HG02981 (cell line): ENCODE measurements around the gene GRK4.

Source experiments
- ATAC-seq: cut with Tn5 transposase; IDR thresholded peaks from one replicate; pipeline ENCODE4 v1.9.1; 2021; ENCODE audit warnings: mild to moderate bottlenecking, moderate library complexity; ENCODE audit not compliant: unreplicated experiment

Gene GRK4

GRCh38 chr4:3010998-3011397, 47.6 kb downstream of the GRK4 start:
- no peak for ATAC-seq

GRCh38 chr4:3011456-3012220, 48.3 kb downstream of the GRK4 start:
- no peak for ATAC-seq

GRCh38 chr4:3013323-3013722, 50.0 kb downstream of the GRK4 start:
- ATAC-seq, result no peak

GRCh38 chr4:3013839-3014350, 50.5 kb downstream of the GRK4 start:
- ATAC-seq, result no peak

- no peak for ATAC-seq
Measured at GRCh38 chr4:3016961-3017360, 53.6 kb downstream of the GRK4 start.

DNA sequence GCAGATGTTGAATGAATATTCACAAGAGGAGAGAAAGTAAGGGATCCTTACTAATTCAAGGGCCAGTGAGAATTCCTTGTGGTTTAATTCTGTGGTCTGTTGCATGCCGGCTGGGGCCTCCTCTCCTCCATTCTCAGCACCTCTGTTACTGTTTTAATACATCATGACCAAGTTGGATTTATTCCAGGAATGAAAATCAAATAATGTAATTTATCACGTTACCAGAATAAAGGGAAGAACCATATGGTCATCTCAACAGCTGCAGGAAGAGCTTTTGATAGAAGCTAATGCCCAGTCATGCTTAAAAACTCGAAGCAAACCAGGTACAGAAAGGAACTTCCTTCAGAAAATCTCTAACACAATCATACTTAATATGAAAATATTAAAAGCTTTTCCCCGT, 54.1 kb downstream of the GRK4 start:
- no peak for ATAC-seq

- no peak for ATAC-seq
Measured at GRCh38 chr4:3019145-3019846, 55.9 kb downstream of the GRK4 start.

GRCh38 chr4:3021127-3021526, 57.8 kb downstream of the GRK4 start:
- no peak for ATAC-seq

DNA sequence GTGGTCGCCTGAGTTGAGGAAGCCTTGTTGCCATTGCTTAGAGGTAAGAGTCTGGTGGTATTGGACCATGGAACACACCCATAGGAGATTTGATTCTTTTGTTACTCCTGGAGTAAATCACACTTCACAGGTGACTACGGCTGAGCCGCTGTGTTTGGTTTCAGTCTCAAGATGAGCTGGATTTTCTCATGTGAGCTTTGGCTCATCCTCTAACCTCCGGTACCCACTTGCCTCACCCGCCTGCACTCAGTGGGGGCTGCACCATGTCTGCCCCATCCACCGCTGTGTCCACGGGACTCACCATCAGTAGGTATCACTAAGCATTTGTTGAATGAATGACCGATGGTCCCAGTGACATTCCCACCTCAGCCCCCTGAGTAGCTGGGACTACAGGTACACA, 58.3 kb downstream of the GRK4 start:
- ATAC-seq, result no peak

DNA sequence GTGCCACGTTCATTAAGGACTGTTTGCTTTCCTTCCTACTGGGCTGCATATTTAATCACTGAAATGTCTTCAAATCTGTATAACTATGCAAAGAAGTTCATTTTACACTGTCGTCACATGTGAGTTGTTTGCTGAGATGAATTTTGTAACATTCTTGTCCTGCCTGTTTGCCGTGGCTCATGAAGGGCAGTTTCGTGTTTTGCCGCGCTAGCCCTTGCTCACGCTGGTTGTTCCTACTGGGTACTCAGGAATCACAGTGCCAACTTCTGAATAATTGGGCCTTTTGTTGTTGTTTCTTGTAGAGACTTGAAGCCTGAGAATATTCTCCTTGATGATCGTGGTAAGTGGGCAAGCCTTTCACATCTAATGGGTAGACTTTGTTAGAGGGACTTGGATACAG, 58.7 kb downstream of the GRK4 start:
- no peak for ATAC-seq

GRCh38 chr4:3022651-3023050, 59.3 kb downstream of the GRK4 start:
- no peak for ATAC-seq

GRCh38 chr4:3025881-3026280, 62.5 kb downstream of the GRK4 start:
- no peak for ATAC-seq

GRCh38 chr4:3026540-3026939, 63.2 kb downstream of the GRK4 start:
- ATAC-seq, result no peak

GRCh38 chr4:3029464-3029863, 66.1 kb downstream of the GRK4 start:
- no peak for ATAC-seq

GRCh38 chr4:3030566-3031356, 67.4 kb downstream of the GRK4 start:
- no peak for ATAC-seq

DNA sequence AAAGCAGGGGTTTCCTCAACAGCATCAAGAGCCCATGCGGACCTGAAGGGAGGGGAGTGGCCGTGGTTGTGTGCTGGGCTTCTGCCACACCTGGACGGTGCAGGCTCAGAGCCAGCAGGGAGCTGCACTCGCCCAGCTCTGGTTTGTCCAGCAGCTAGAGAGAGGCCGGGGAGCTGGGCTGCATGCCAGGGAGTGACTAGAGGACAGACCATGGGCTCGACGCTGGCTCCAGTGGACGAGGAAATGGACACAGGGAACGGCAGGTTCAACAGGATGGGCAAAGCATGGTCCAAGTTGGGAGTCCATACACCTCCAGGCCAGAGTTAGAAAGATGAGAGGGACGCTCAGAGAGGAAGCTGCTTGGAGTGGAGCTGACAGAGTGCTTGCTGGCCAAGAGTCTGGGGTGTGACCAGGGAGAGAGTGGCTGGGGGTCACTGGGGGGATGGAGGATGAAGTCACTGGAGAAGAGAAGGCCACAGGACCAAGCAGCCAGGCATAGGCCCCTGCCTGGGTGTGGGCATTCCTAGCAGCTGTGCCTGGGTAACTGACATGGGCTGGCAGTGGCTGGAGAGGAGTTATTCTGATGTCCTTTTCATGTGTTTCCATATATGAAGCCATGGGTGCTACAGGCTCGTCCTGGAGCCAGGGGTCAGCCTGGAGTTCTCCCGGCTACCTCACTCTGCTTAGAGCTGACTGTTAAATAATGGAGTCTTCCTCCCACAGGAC, 68.1 kb downstream of the GRK4 start:
- ATAC-seq, result no peak

- ATAC-seq, result no peak
Measured at GRCh38 chr4:3034231-3034630, 70.9 kb downstream of the GRK4 start.

DNA sequence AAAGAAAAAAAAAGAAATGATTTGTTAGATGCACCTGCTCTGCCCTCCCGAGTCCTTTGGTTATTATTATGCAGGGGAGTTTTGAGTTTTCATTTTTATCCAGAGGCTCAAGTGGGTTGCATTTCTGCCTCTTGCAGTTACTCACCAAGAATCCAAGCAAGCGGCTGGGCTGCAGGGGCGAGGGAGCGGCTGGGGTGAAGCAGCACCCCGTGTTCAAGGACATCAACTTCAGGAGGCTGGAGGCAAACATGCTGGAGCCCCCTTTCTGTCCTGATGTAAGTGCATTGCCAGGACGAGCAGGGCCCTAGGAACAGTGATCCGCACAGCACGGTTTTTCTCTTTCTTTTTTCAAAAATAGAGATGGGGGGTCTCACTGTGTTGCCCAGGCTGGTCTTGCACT, 71.9 kb downstream of the GRK4 start:
- no peak for ATAC-seq

GRCh38 chr4:3035674-3036073, 72.3 kb downstream of the GRK4 start:
- ATAC-seq, result no peak

DNA sequence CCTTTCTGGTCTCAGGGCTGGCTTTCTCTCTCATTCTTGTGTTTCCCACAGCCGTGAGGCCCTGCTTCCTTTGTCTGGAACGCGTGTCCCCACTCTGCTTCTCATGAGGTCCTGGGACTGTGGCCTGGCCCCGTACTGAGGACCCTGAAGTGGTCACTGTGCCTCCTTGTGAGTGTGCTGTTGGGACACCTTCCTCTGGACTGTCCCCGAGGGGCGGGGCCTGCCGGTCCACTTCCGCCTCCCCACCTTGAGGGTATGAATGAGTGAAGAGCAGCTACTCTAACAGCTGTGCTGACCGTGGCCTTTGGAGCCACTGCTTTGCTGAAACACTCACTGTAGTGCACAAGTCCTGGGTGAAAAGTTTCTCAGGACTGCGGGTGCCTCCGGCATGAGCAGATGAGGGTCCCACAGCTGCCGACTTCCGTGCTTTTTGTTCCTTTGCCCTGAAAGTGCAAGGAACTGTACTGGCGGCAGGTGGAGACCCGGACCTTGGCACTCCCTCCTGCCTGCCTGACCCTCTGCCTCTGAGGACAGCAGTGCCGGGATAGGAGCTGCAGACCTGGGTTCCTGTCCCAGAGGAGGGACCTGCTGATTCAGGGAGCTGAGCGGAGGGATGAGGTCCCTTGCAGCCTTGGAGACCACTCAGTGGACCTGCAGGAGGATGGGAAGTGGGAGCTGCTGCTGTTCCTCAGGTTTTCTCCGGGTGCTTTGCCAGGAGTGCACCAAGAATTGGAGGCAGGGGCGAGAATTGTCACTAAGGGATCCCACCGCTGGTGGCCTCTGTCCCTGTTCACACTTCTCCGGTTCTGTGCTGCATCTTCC, 73.0 kb downstream of the GRK4 start:
- no peak for ATAC-seq
